Upper lobe of left lung (tissue), 4 donors: Measurements from ENCODE around the gene CIPC.

Experiments
- CTCF ChIP-seq, 6 experiments: fragments of 450-650 bp in 4 of 6; fragments of 200-600 bp in 2 of 6; sonication (generic) in 2 of 6; IDR thresholded peaks; one replicate each; pipeline ENCODE4 v1.5.1; 2016 to 2019; ENCODE audit warnings: antibody characterized with exemption in 6 of 6
- POLR2AphosphoS5 ChIP-seq, 2 donors: sonication (generic); formaldehyde crosslinking; IDR thresholded peaks; one replicate each; pipeline ENCODE4 v1.5.1; 2017; ENCODE audit warnings: antibody characterized with exemption in 2 of 2

GRCh38 chr14:77142005-77142800, 44.1 kb downstream of the CIPC start:
- no peak for TF ChIP-seq CTCF (IDR thresholded peaks at IDR 0.05)
- TF ChIP-seq POLR2AphosphoS5 (IDR thresholded peaks at IDR 0.05), result no peak
